CD14-positive monocyte (primary cell): ENCODE data around the gene TRAPPC6A. TPM values are rescaled to one million over a fixed set of nuclear protein-coding genes. Genes with fewer than 3 reads are reported as not detected.

Source experiments
- DNase-seq, 3 donors: peaks; one replicate each; pipeline ENCODE4 v3.0.0-alpha.2; 2011 to 2022
- H2AFZ ChIP-seq: 2 replicates; pipeline ENCODE4 v1.6.0; 2012; ENCODE audit warnings: mild to moderate bottlenecking, low read depth, low read length, inconsistent platforms; ENCODE audit not compliant: insufficient read depth, poor library complexity, severe bottlenecking
- H3K27ac ChIP-seq, 2 donors: 1 replicate in 1 of 2; 2 replicates in 1 of 2; pipeline ENCODE4 v1.5.1; 2012 to 2013; ENCODE audit warnings: low read length in 2 of 2, control low read depth in 1 of 2, inconsistent platforms in 1 of 2, low read depth in 1 of 2, mild to moderate bottlenecking in 1 of 2
- H3K27me3 ChIP-seq, 2 donors: one replicate each; pipeline versions ENCODE4 v1.6.0 to v1.6.1; 2011 to 2013; ENCODE audit warnings: low read length in 2 of 2; ENCODE audit not compliant: control insufficient read depth in 2 of 2, insufficient read depth in 2 of 2
- H3K36me3 ChIP-seq, 2 donors: replicated peaks in 1 of 2; 1 replicate in 1 of 2; 2 replicates in 1 of 2; pipeline versions ENCODE4 v1.5.1 to v1.6.1; 2012 to 2013; ENCODE audit warnings: low read length in 2 of 2, control low read depth in 1 of 2, inconsistent platforms in 1 of 2, mild to moderate bottlenecking in 1 of 2; ENCODE audit not compliant: insufficient read depth in 2 of 2, control insufficient read depth in 1 of 2
- H3K4me1 ChIP-seq, 2 donors: 1 replicate in 1 of 2; 2 replicates in 1 of 2; pipeline versions ENCODE4 v1.5.1 to v1.6.1; 2012 to 2013; ENCODE audit warnings: low read length in 2 of 2, control low read depth in 1 of 2, inconsistent platforms in 1 of 2, mild to moderate bottlenecking in 1 of 2, moderate library complexity in 1 of 2; ENCODE audit not compliant: insufficient read depth in 2 of 2, control insufficient read depth in 1 of 2
- H3K4me2 ChIP-seq: replicated peaks from 2 replicates; pipeline ENCODE3; 2012; ENCODE audit warnings: low read length, moderate library complexity, mild to moderate bottlenecking; ENCODE audit not compliant: poor library complexity, severe bottlenecking; ENCODE audit errors: extremely low read depth
- H3K4me3 ChIP-seq, 3 experiments: fragments of 200-600 bp in 1 of 3; sonication (generic) in 1 of 3; replicated peaks in 1 of 3; 1 replicate in 2 of 3; 2 replicates in 1 of 3; pipeline ENCODE4 v1.5.1; 2011 to 2013; ENCODE audit warnings: low read length in 3 of 3, mild to moderate bottlenecking in 3 of 3, control low read depth in 2 of 3, low read depth in 2 of 3, inconsistent platforms in 1 of 3, moderate library complexity in 1 of 3
- H3K79me2 ChIP-seq: 2 replicates; pipeline ENCODE4 v1.6.0; 2012; ENCODE audit warnings: mild to moderate bottlenecking, control low read depth, inconsistent platforms, low read length, moderate library complexity; ENCODE audit not compliant: insufficient read depth
- H3K9ac ChIP-seq: 2 replicates; pipeline ENCODE4 v1.6.0; 2017; ENCODE audit warnings: low read length, mild to moderate bottlenecking; ENCODE audit not compliant: insufficient read depth, poor library complexity, severe bottlenecking
- H3K9me3 ChIP-seq, 2 donors: replicated peaks in 1 of 2; 1 replicate in 1 of 2; 2 replicates in 1 of 2; pipeline versions ENCODE4 v1.5.1 to v1.6.1; 2012 to 2013; ENCODE audit warnings: low read length in 2 of 2, control low read depth in 1 of 2; ENCODE audit not compliant: control insufficient read depth in 1 of 2, insufficient read depth in 1 of 2
- H4K20me1 ChIP-seq: 2 replicates; pipeline ENCODE4 v1.6.0; 2012; ENCODE audit warnings: mild to moderate bottlenecking, low read length, control low read depth, moderate library complexity; ENCODE audit not compliant: insufficient read depth
- H3K27ac Mint-ChIP-seq, 7 donors: one replicate each; pipeline ENCODE4 v1.8.0; 2020; ENCODE audit warnings: mild to moderate bottlenecking in 7 of 7, mixed read lengths in 7 of 7, moderate library complexity in 6 of 7, inconsistent platforms in 2 of 7
- H3K27me3 Mint-ChIP-seq, 3 donors: one replicate each; pipeline ENCODE4 v1.8.0; 2021 to 2022; ENCODE audit warnings: low read depth in 3 of 3, mild to moderate bottlenecking in 3 of 3, mixed read lengths in 3 of 3, moderate library complexity in 3 of 3, inconsistent platforms in 1 of 3
- H3K36me3 Mint-ChIP-seq, 2 donors: one replicate each; pipeline ENCODE4 v1.8.0; 2020; ENCODE audit warnings: mixed read lengths in 2 of 2, inconsistent platforms in 1 of 2, mild to moderate bottlenecking in 1 of 2
- H3K4me1 Mint-ChIP-seq: one replicate; pipeline ENCODE4 v1.8.0; 2020; ENCODE audit warnings: mild to moderate bottlenecking, mixed read lengths
- H3K4me3 Mint-ChIP-seq, 2 donors: one replicate each; pipeline ENCODE4 v1.8.0; 2020; ENCODE audit warnings: mild to moderate bottlenecking in 2 of 2, mixed read lengths in 2 of 2, moderate library complexity in 1 of 2
- H3K9me3 Mint-ChIP-seq, 7 donors: one replicate each; pipeline ENCODE4 v1.8.0; 2020 to 2022; ENCODE audit warnings: mixed read lengths in 7 of 7, mild to moderate bottlenecking in 6 of 7, moderate library complexity in 6 of 7, inconsistent platforms in 2 of 7
- WGBS: methylation state at CpG from one replicate; pipeline ENCODE4 v1.1.5; 2013; ENCODE audit warnings: missing lambda C conversion rate; ENCODE audit not compliant: insufficient coverage; 5-methylcytosine and 5-hydroxymethylcytosine counted together
- intact Hi-C, 2 donors: fragments of 100-400 bp; cut with micrococcal nuclease; formaldehyde crosslinking; loops; one replicate each; pipeline versions ENCODE4 v1.15.0 to v1.15.1; 2023
- polyA plus RNA-seq, 3 donors: library from polyadenylated mRNA; depleted of rRNA in 1 of 3; unstranded in 2 of 3; stranded (reverse) in 1 of 3; fragments of 300-500 nt in 2 of 3; fragments of >200 nt in 1 of 3; fragmentation: Illumina TruSeq in 2 of 3; gene quantifications; 1 replicate in 2 of 3; 2 replicates in 1 of 3; pipeline ENCODE4 v1.2.3, GENCODE V29; 2012 to 2021
- TF ChIP-seq, protein P1 (sequence below): fragments of 200-600 bp; IDR thresholded peaks from one replicate; pipeline ENCODE4 v1.8.0; 2022; ENCODE audit warnings: antibody characterized with exemption, mild to moderate bottlenecking

Gene TRAPPC6A
- polyA plus RNA-seq, 3 donors = 49.7 to 82.7 (median 63.4) TPM

GRCh38 chr19:45216667-45217066 lies 38.6 kb upstream of the TRAPPC6A start:
- peaks cover 17 to 40% of the 10 kb centered on the region in 2 donors for H3K27me3 ChIP-seq
- DNase-seq = no peak
- intact Hi-C loops = no loop called here
- no peak overlapping the region for H3K4me3 ChIP-seq
- no peak overlapping the region for H2AFZ ChIP-seq
- H3K4me2 ChIP-seq = no peak overlapping the region
- no peak overlapping the region for H3K27ac ChIP-seq
- no peak overlapping the region for H3K9ac ChIP-seq
- H3K27ac Mint-ChIP-seq = no peak overlapping the region
- H3K4me3 Mint-ChIP-seq = peak overlapping the region in 1 of 2 donors; percentile 76
- H3K36me3 Mint-ChIP-seq = peaks cover 0 to 2% of the 10 kb centered on the region in 2 donors
- TF ChIP-seq, protein P1, sequence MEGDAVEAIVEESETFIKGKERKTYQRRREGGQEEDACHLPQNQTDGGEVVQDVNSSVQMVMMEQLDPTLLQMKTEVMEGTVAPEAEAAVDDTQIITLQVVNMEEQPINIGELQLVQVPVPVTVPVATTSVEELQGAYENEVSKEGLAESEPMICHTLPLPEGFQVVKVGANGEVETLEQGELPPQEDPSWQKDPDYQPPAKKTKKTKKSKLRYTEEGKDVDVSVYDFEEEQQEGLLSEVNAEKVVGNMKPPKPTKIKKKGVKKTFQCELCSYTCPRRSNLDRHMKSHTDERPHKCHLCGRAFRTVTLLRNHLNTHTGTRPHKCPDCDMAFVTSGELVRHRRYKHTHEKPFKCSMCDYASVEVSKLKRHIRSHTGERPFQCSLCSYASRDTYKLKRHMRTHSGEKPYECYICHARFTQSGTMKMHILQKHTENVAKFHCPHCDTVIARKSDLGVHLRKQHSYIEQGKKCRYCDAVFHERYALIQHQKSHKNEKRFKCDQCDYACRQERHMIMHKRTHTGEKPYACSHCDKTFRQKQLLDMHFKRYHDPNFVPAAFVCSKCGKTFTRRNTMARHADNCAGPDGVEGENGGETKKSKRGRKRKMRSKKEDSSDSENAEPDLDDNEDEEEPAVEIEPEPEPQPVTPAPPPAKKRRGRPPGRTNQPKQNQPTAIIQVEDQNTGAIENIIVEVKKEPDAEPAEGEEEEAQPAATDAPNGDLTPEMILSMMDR = no peak
- H4K20me1 ChIP-seq = no peaks in the 10 kb centered on the region
- 65% methylated on average over 4 of the region's 6 CpGs for WGBS
- peaks cover 0 to 7% (median 2%) of the 10 kb centered on the region in 7 donors for H3K9me3 Mint-ChIP-seq
- H3K4me1 ChIP-seq = peaks cover 4 to 10% of the 10 kb centered on the region in 2 donors
- peaks cover 55 to 75% (median 66%) of the 10 kb centered on the region in 3 donors for H3K27me3 Mint-ChIP-seq
- peaks cover 12% of the 10 kb centered on the region for H3K4me1 Mint-ChIP-seq
- no peaks in the 10 kb centered on the region for H3K79me2 ChIP-seq
- H3K9me3 ChIP-seq = no peaks in the 10 kb centered on the region
- H3K36me3 ChIP-seq = no peaks in the 10 kb centered on the region

DNA sequence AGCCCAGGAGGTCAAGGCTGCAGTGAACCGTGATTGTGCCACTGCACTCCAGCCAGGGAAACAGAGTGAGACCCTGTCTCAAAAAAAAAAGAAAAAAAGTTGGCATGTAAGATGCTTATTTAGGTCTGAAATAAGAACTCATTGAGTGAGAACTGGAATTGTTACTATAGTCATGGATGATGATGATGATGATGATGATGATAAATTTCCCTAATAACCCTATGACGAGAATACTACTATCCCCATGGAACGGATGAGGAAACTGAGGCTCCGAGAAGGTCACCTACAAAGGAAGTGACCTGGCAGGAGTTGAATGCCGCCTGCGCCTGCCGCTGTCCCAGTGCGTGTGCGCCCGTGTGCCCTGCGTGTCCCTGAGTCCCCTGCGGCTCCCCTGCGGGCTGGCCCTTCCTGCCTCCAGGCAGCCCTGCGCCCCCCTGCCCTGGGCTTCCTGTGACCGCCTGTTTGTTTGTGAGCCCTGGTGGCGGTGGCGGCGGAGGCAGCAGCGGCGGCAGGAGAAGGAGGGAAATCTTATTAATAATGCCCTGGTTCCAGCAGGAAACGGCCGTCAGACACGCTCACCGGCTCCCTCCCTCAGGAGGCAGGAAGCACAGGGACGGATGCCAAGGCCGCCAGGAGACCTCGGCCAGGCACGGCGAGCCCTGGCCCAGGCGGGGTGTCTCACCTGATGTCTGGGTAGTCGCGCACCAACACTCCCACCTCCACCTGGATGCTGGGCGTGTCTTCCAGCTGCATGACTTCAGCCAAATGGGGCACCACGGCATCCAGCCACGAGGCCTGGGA lies 37.6 kb upstream of the TRAPPC6A start:
- Histone ChIP-seq H3K27ac (no peak overlapping the region), H3K27me3 (peaks cover 17 to 51% of the 10 kb centered on the region in 2 donors), H3K4me2 (no peak overlapping the region), H3K4me1 (peaks cover 4 to 15% of the 10 kb centered on the region in 2 donors), H3K36me3 (no peaks in the 10 kb centered on the region), H2AFZ (no peak overlapping the region), H3K9ac (no peak overlapping the region), H3K4me3 (no peak overlapping the region), H3K9me3 (no peaks in the 10 kb centered on the region), H3K79me2 (no peaks in the 10 kb centered on the region), H4K20me1 (no peaks in the 10 kb centered on the region)
- H3K27me3 Mint-ChIP-seq = peaks cover 61 to 82% (median 72%) of the 10 kb centered on the region in 3 donors
- peaks cover 0 to 2% of the 10 kb centered on the region in 2 donors for H3K36me3 Mint-ChIP-seq
- peak overlapping the region in 1 of 2 donors; percentile 77 for H3K4me3 Mint-ChIP-seq
- TF ChIP-seq, protein P1 = no peak
- H3K27ac Mint-ChIP-seq = no peak overlapping the region
- WGBS = 3% methylated on average over 28 of the region's 35 CpGs
- intact Hi-C loops = no loop called here
- H3K9me3 Mint-ChIP-seq = peaks cover 0 to 7% (median 2%) of the 10 kb centered on the region in 7 donors
- peaks cover 20% of the 10 kb centered on the region for H3K4me1 Mint-ChIP-seq
- no peak for DNase-seq
